Measurements from ENCODE around the gene PDCD6IP. TPM values are rescaled to one million over a fixed set of nuclear protein-coding genes. Genes with fewer than 3 reads are reported as not detected.

The PDCD6IP gene
- total and polyA plus RNA-seq, 4 experiments from 2014 or later, result 59.2 to 237 (median 152) TPM

- intact Hi-C loops (cut with micrococcal nuclease), result no loop called here
- no peak overlapping the region for H3K27ac Mint-ChIP-seq
- H3K4me1 Mint-ChIP-seq, result peaks cover 2 to 5% (median 3%) of the 10 kb centered on the region in 4 donors
Measured at GRCh38 chr3:33886015-33886414, 87.6 kb downstream of the PDCD6IP start.

GRCh38 chr3:33887478-33887877, 89.0 kb downstream of the PDCD6IP start:
- H3K36me3 ChIP-seq (ENCODE audit: insufficient read depth, low read length), result no peaks in the 10 kb centered on the region
- Mint-ChIP-seq H3K27me3 (peaks cover 0 to 7% of the 10 kb centered on the region in 2 donors), H3K4me3 (no peak overlapping the region), H3K27ac (peak overlapping the region in 1 of 7 donors; percentile 44), H3K36me3 (no peaks in the 10 kb centered on the region), H3K4me1 (peaks cover 2 to 5% (median 3%) of the 10 kb centered on the region in 4 donors), H3K9me3 (no peaks in the 10 kb centered on the region)
- intact Hi-C loops (cut with micrococcal nuclease), result no loop called here
- H3K4me3 ChIP-seq (ENCODE audit: low read length in 2 of 2), result no peak overlapping the region
- ChIA-PET CTCF (ENCODE audit: partially characterized antibody) (interaction anchor here (1.4 kb wide), 1 partner anchor 8 kb away, joined by 4 read pairs; no protein-coding TSS in a partner anchor), POLR2A (ENCODE audit: partially characterized antibody) (no interaction called here)
- H3K4me1 ChIP-seq (ENCODE audit: insufficient read depth, low read length), result peaks cover 4% of the 10 kb centered on the region
- no peak for DNase-seq
- H3K27me3 ChIP-seq (ENCODE audit: insufficient read depth, low read length), result no peaks in the 10 kb centered on the region
- no peaks in the 10 kb centered on the region for H3K9me3 ChIP-seq (ENCODE audit: control insufficient read depth in 1 of 2, low read length in 2 of 2)
- no peak overlapping the region for H3K27ac ChIP-seq (ENCODE audit: low read depth, low read length)

More at GRCh38 chr3:33886015-33886414, 87.6 kb downstream of the PDCD6IP start:
- no peak for DNase-seq
- POLR2A ChIA-PET (ENCODE audit: partially characterized antibody), result no interaction called here
- H3K27me3 ChIP-seq (ENCODE audit: insufficient read depth, low read length), result no peaks in the 10 kb centered on the region
- H3K36me3 ChIP-seq (ENCODE audit: insufficient read depth, low read length), result no peaks in the 10 kb centered on the region
- Mint-ChIP-seq H3K36me3 (no peaks in the 10 kb centered on the region), H3K9me3 (no peaks in the 10 kb centered on the region), H3K4me3 (no peak overlapping the region), H3K27me3 (peaks cover 0 to 7% of the 10 kb centered on the region in 2 donors)
- no peaks in the 10 kb centered on the region for H3K9me3 ChIP-seq (ENCODE audit: control insufficient read depth in 1 of 2, low read length in 2 of 2)
- peaks cover 4% of the 10 kb centered on the region for H3K4me1 ChIP-seq (ENCODE audit: insufficient read depth, low read length)
- no peak overlapping the region for H3K27ac ChIP-seq (ENCODE audit: low read depth, low read length)
- CTCF ChIA-PET (ENCODE audit: partially characterized antibody), result interaction anchor here (1.0 to 2.4 kb wide), 3 partner anchors 10 to 798 kb away, joined by 5 to 6 read pairs (median 6); no protein-coding TSS in a partner anchor
- no peak overlapping the region for H3K4me3 ChIP-seq (ENCODE audit: low read length in 2 of 2)

- no peaks in the 10 kb centered on the region for H3K27me3 ChIP-seq (ENCODE audit: insufficient read depth, low read length)
- no peaks in the 10 kb centered on the region for H3K4me1 ChIP-seq (ENCODE audit: insufficient read depth, low read length)
- intact Hi-C loops (cut with micrococcal nuclease), result no loop called here
- Mint-ChIP-seq H3K27ac (no peak overlapping the region), H3K4me3 (no peak overlapping the region), H3K9me3 (no peaks in the 10 kb centered on the region), H3K4me1 (no peaks in the 10 kb centered on the region), H3K36me3 (no peaks in the 10 kb centered on the region), H3K27me3 (peaks cover 0 to 3% of the 10 kb centered on the region in 2 donors)
- H3K36me3 ChIP-seq (ENCODE audit: insufficient read depth, low read length), result no peaks in the 10 kb centered on the region
- POLR2A ChIA-PET (ENCODE audit: partially characterized antibody), result no interaction called here
- H3K9me3 ChIP-seq (ENCODE audit: control insufficient read depth in 1 of 2, low read length in 2 of 2), result no peaks in the 10 kb centered on the region
- CTCF ChIA-PET (ENCODE audit: partially characterized antibody), result no interaction called here
- H3K27ac ChIP-seq (ENCODE audit: low read depth, low read length), result no peak overlapping the region
- no peak overlapping the region for H3K4me3 ChIP-seq (ENCODE audit: low read length in 2 of 2)
- no peak for DNase-seq
Measured at GRCh38 chr3:33889394-33890039, 91.1 kb downstream of the PDCD6IP start.

- Histone ChIP-seq H3K9me3 (ENCODE audit: control insufficient read depth in 1 of 2, low read length in 2 of 2) (no peaks in the 10 kb centered on the region), H3K36me3 (ENCODE audit: insufficient read depth, low read length) (no peaks in the 10 kb centered on the region), H3K4me3 (ENCODE audit: low read length in 2 of 2) (no peak overlapping the region), H3K27ac (ENCODE audit: low read depth, low read length) (no peak overlapping the region), H3K4me1 (ENCODE audit: insufficient read depth, low read length) (no peaks in the 10 kb centered on the region), H3K27me3 (ENCODE audit: insufficient read depth, low read length) (no peaks in the 10 kb centered on the region)
- no peaks in the 10 kb centered on the region for H3K36me3 Mint-ChIP-seq
- H3K4me1 Mint-ChIP-seq, result no peaks in the 10 kb centered on the region
- no peaks in the 10 kb centered on the region for H3K9me3 Mint-ChIP-seq
- no peak overlapping the region for H3K27ac Mint-ChIP-seq
- peaks cover 0 to 4% of the 10 kb centered on the region in 2 donors for H3K27me3 Mint-ChIP-seq
- CTCF ChIA-PET (ENCODE audit: partially characterized antibody), result interaction anchor here (0.9 kb wide), 1 partner anchor 8 kb away, joined by 3 read pairs; no protein-coding TSS in a partner anchor
- no peak for DNase-seq
- intact Hi-C loops (cut with micrococcal nuclease), result no loop called here
- H3K4me3 Mint-ChIP-seq, result no peak overlapping the region
- POLR2A ChIA-PET (ENCODE audit: partially characterized antibody), result no interaction called here
Measured at GRCh38 chr3:33892655-33893054, 94.2 kb downstream of the PDCD6IP start.

GRCh38 chr3:33895658-33896057, 97.2 kb downstream of the PDCD6IP start:
- intact Hi-C loops (cut with micrococcal nuclease), result no loop called here
- Histone ChIP-seq H3K27me3 (ENCODE audit: insufficient read depth, low read length) (no peaks in the 10 kb centered on the region), H3K4me3 (ENCODE audit: low read length in 2 of 2) (no peak overlapping the region), H3K36me3 (ENCODE audit: insufficient read depth, low read length) (no peaks in the 10 kb centered on the region), H3K4me1 (ENCODE audit: insufficient read depth, low read length) (no peaks in the 10 kb centered on the region), H3K27ac (ENCODE audit: low read depth, low read length) (no peak overlapping the region), H3K9me3 (ENCODE audit: control insufficient read depth in 1 of 2, low read length in 2 of 2) (no peaks in the 10 kb centered on the region)
- H3K4me3 Mint-ChIP-seq, result no peak overlapping the region
- H3K27ac Mint-ChIP-seq, result no peak overlapping the region
- ChIA-PET CTCF (ENCODE audit: partially characterized antibody) (interaction anchor here (1.6 to 1.7 kb wide), 2 partner anchors 9 to 10 kb away, joined by 5 to 6 read pairs; no protein-coding TSS in a partner anchor), POLR2A (ENCODE audit: partially characterized antibody) (interaction anchor here (0.6 kb wide), 1 partner anchor 16 kb away, joined by 3 read pairs; no protein-coding TSS in a partner anchor)
- no peaks in the 10 kb centered on the region for H3K36me3 Mint-ChIP-seq
- no peak for DNase-seq
- no peaks in the 10 kb centered on the region for H3K4me1 Mint-ChIP-seq
- H3K9me3 Mint-ChIP-seq, result no peaks in the 10 kb centered on the region
- peaks cover 2 to 4% of the 10 kb centered on the region in 2 donors for H3K27me3 Mint-ChIP-seq

- ChIA-PET CTCF (ENCODE audit: partially characterized antibody) (interaction anchor here (1.7 kb wide), 1 partner anchor 12 kb away, joined by 6 read pairs; no protein-coding TSS in a partner anchor), POLR2A (ENCODE audit: partially characterized antibody) (no interaction called here)
- no peaks in the 10 kb centered on the region for H3K27me3 ChIP-seq (ENCODE audit: insufficient read depth, low read length)
- no peak overlapping the region for H3K4me3 ChIP-seq (ENCODE audit: low read length in 2 of 2)
- Mint-ChIP-seq H3K27ac (no peak overlapping the region), H3K4me3 (no peak overlapping the region), H3K27me3 (peaks cover 2 to 4% of the 10 kb centered on the region in 2 donors), H3K4me1 (no peaks in the 10 kb centered on the region), H3K9me3 (no peaks in the 10 kb centered on the region), H3K36me3 (no peaks in the 10 kb centered on the region)
- H3K4me1 ChIP-seq (ENCODE audit: insufficient read depth, low read length), result no peaks in the 10 kb centered on the region
- no peaks in the 10 kb centered on the region for H3K9me3 ChIP-seq (ENCODE audit: control insufficient read depth in 1 of 2, low read length in 2 of 2)
- intact Hi-C loops (cut with micrococcal nuclease), result no loop called here
- no peak overlapping the region for H3K27ac ChIP-seq (ENCODE audit: low read depth, low read length)
- H3K36me3 ChIP-seq (ENCODE audit: insufficient read depth, low read length), result no peaks in the 10 kb centered on the region
- DNase-seq, result no peak
Measured at GRCh38 chr3:33897306-33897705, 98.9 kb downstream of the PDCD6IP start.

- Mint-ChIP-seq H3K27me3 (peaks cover 2 to 4% of the 10 kb centered on the region in 2 donors), H3K36me3 (no peaks in the 10 kb centered on the region), H3K27ac (no peak overlapping the region), H3K4me1 (no peaks in the 10 kb centered on the region), H3K9me3 (no peaks in the 10 kb centered on the region), H3K4me3 (no peak overlapping the region)
- Histone ChIP-seq H3K4me1 (ENCODE audit: insufficient read depth, low read length) (no peaks in the 10 kb centered on the region), H3K27ac (ENCODE audit: low read depth, low read length) (no peak overlapping the region), H3K9me3 (ENCODE audit: control insufficient read depth in 1 of 2, low read length in 2 of 2) (no peaks in the 10 kb centered on the region), H3K4me3 (ENCODE audit: low read length in 2 of 2) (no peak overlapping the region), H3K27me3 (ENCODE audit: insufficient read depth, low read length) (no peaks in the 10 kb centered on the region), H3K36me3 (ENCODE audit: insufficient read depth, low read length) (no peaks in the 10 kb centered on the region)
- POLR2A ChIA-PET (ENCODE audit: partially characterized antibody), result no interaction called here
- CTCF ChIA-PET (ENCODE audit: partially characterized antibody), result no interaction called here
- intact Hi-C loops (cut with micrococcal nuclease), result no loop called here
- DNase-seq, result no peak
Measured at GRCh38 chr3:33898901-33899300, 100.5 kb downstream of the PDCD6IP start.

Measured in CD4-positive, alpha-beta memory T cell (primary cell).